MCF 10A (cell line): ENCODE data around the gene STIL. TPM values are rescaled to one million over a fixed set of nuclear protein-coding genes. Genes with fewer than 3 reads are reported as not detected.

Experiments
- BruUV-seq: library from RNA; stranded (reverse); fragments of 400-500 nt; replicated peaks from 2 replicates; lab custom pipeline; 2021; lab: Mats Ljungman, UMichigan
- CTCF ChIA-PET: fragments of 300-600 bp; sonication (Branson Sonifier 250); formaldehyde crosslinking; extraction: SDS; loops from one replicate; lab custom pipeline; 2021; ENCODE audit warnings: antibody characterized with exemption, inconsistent platforms; lab: Yijun Ruan, JAX
- POLR2A ChIA-PET: fragments of 300-600, 350-650 bp; sonication (Branson Sonifier 250); formaldehyde crosslinking; extraction: SDS; loops from one replicate; lab custom pipeline; 2020; ENCODE audit warnings: antibody characterized with exemption, inconsistent platforms; lab: Yijun Ruan, JAX
- DNase-seq: peaks from one replicate; pipeline ENCODE4 v3.0.0-alpha.2; 2018; ENCODE audit not compliant: unreplicated experiment
- H3K27ac Mint-ChIP-seq: one replicate; pipeline ENCODE4 v1.8.0; 2022; ENCODE audit warnings: mild to moderate bottlenecking, low read depth, mixed read lengths; ENCODE audit not compliant: unreplicated experiment
- H3K27me3 Mint-ChIP-seq: one replicate; pipeline ENCODE4 v1.8.0; 2022; ENCODE audit warnings: mixed read lengths; ENCODE audit not compliant: insufficient read depth, unreplicated experiment
- H3K36me3 Mint-ChIP-seq: one replicate; pipeline ENCODE4 v1.8.0; 2022; ENCODE audit warnings: mild to moderate bottlenecking, moderate library complexity, mixed read lengths; ENCODE audit not compliant: insufficient read depth, unreplicated experiment
- H3K4me1 Mint-ChIP-seq: one replicate; pipeline ENCODE4 v1.8.0; 2022; ENCODE audit warnings: mixed read lengths; ENCODE audit not compliant: insufficient read depth, unreplicated experiment
- H3K4me3 Mint-ChIP-seq: one replicate; pipeline ENCODE4 v1.8.0; 2022; ENCODE audit warnings: mild to moderate bottlenecking, moderate library complexity, mixed read lengths; ENCODE audit not compliant: unreplicated experiment
- H3K9me3 Mint-ChIP-seq: one replicate; pipeline ENCODE4 v1.8.0; 2022; ENCODE audit warnings: mixed read lengths; ENCODE audit not compliant: unreplicated experiment
- intact Hi-C: fragments of 100-400 bp; cut with micrococcal nuclease; formaldehyde crosslinking; loops from 2 replicates; pipeline ENCODE4 v1.14.1; 2022
- total RNA-seq: library from RNA; stranded (reverse); gene quantifications from 2 replicates; pipeline ENCODE4 v1.2.3, GENCODE V29; 2022
- TF ChIP-seq, protein P1 (sequence below): fragments of 200-600 bp; IDR thresholded peaks from one replicate; pipeline ENCODE4 v1.8.0; 2022; ENCODE audit warnings: antibody characterized with exemption, mild to moderate bottlenecking; ENCODE audit not compliant: unreplicated experiment

The STIL gene
- total RNA-seq, 1 experiment from 2014 or later, result 12.6 TPM

DNA sequence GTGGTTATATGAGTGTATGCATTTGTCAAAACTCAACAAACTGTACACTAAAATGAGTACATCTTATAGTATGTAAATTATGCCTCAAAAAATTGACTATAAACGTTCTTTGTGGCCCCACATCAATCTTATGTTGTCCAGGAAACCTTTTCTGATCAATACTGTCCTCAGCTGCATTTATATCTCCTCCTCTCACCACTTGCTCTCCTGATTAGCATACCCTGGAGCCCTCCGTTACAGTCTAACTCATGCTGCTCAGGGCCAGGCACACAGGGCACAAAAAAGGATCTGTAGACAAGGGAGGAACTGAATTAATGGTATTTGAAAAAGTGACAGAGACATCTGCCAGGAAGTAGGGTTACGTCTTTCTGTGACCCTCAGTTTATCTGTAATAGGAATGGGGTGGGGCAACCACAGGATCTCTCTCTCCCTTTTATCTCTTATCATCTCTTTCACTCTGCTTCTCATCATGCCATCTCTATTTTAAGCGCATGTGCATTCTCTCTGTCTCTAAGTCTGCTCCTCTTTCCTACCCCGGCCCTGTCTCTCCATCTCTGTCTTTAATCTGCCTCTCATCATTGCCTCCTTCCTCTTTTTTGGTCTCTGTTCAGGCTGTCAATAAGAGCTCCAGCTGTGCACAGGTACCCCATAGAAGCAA is 74.9 kb downstream of the STIL start:
- Mint-ChIP-seq H3K36me3 (no peaks in the 10 kb centered on the region), H3K4me3 (no peak overlapping the region), H3K27me3 (no peaks in the 10 kb centered on the region), H3K9me3 (no peaks in the 10 kb centered on the region), H3K27ac (no peak overlapping the region), H3K4me1 (peaks cover 6% of the 10 kb centered on the region)
- intact Hi-C loops, result no loop called here
- TF ChIP-seq, protein P1, sequence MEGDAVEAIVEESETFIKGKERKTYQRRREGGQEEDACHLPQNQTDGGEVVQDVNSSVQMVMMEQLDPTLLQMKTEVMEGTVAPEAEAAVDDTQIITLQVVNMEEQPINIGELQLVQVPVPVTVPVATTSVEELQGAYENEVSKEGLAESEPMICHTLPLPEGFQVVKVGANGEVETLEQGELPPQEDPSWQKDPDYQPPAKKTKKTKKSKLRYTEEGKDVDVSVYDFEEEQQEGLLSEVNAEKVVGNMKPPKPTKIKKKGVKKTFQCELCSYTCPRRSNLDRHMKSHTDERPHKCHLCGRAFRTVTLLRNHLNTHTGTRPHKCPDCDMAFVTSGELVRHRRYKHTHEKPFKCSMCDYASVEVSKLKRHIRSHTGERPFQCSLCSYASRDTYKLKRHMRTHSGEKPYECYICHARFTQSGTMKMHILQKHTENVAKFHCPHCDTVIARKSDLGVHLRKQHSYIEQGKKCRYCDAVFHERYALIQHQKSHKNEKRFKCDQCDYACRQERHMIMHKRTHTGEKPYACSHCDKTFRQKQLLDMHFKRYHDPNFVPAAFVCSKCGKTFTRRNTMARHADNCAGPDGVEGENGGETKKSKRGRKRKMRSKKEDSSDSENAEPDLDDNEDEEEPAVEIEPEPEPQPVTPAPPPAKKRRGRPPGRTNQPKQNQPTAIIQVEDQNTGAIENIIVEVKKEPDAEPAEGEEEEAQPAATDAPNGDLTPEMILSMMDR, result no peak
- no peak for DNase-seq
- POLR2A ChIA-PET, result no interaction called here
- BruUV-seq, result no TSS peak
- CTCF ChIA-PET, result interaction anchor here (1.1 to 1.6 kb wide), 4 partner anchors 24 to 60 kb away, joined by 3 to 10 read pairs (median 4); no protein-coding TSS in a partner anchor

GRCh38 chr1:47235806-47236205 is 78.1 kb downstream of the STIL start:
- Mint-ChIP-seq H3K4me1 (peaks cover 6% of the 10 kb centered on the region), H3K27me3 (peaks cover 29% of the 10 kb centered on the region)

GRCh38 chr1:47235241-47235681 is 78.7 kb downstream of the STIL start:
- peaks cover 6% of the 10 kb centered on the region for H3K4me1 Mint-ChIP-seq
- no peaks in the 10 kb centered on the region for H3K9me3 Mint-ChIP-seq

More at GRCh38 chr1:47235806-47236205, 78.1 kb downstream of the STIL start:
- ChIA-PET CTCF (interaction anchor here (0.6 to 1.5 kb wide), 3 partner anchors 15 to 1059 kb away, joined by 3 to 5 read pairs (median 3); no protein-coding TSS in a partner anchor), POLR2A (no interaction called here)
- H3K27ac Mint-ChIP-seq, result no peak overlapping the region
- DNase-seq, result no peak
- no peaks in the 10 kb centered on the region for H3K36me3 Mint-ChIP-seq
- H3K4me3 Mint-ChIP-seq, result no peak overlapping the region
- intact Hi-C loops, result no loop called here
- no TSS peak for BruUV-seq
- TF ChIP-seq, protein P1, result no peak
- no peaks in the 10 kb centered on the region for H3K9me3 Mint-ChIP-seq

DNA sequence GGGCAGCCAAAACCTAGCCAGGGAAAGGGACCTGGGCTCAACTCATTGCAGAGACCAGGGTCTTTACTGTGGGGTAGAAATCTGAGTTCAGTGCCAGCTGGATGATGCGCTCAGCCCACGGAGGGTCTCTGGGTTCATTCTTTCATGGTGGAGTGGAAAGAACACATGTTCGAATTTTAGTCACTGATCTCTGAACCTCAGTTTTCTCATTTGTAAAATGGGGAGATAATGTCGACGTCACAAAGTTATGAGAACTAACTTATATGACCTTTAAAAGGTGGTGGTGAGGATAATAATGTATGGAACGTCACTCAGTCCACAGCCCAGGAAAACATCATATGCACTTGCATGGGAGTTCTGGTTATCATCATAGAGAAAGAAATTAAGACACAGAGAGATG is 80.8 kb downstream of the STIL start:
- Mint-ChIP-seq H3K9me3 (no peaks in the 10 kb centered on the region), H3K36me3 (no peaks in the 10 kb centered on the region), H3K27ac (no peak overlapping the region), H3K4me1 (peaks cover 6% of the 10 kb centered on the region), H3K4me3 (no peak overlapping the region), H3K27me3 (peaks cover 44% of the 10 kb centered on the region)
- intact Hi-C loops, result no loop called here
- CTCF ChIA-PET, result interaction anchor here (0.7 kb wide), 1 partner anchor 28 kb away, joined by 3 read pairs; no protein-coding TSS in a partner anchor
- no peak for DNase-seq
- TF ChIP-seq, protein P1, result no peak
- no TSS peak for BruUV-seq
- POLR2A ChIA-PET, result interaction anchor here (1.1 kb wide), 1 partner anchor 33 kb away, joined by 3 read pairs; no protein-coding TSS in a partner anchor

More at GRCh38 chr1:47235241-47235681, 78.7 kb downstream of the STIL start:
- H3K27me3 Mint-ChIP-seq, result peaks cover 35% of the 10 kb centered on the region
- no peak overlapping the region for H3K4me3 Mint-ChIP-seq
- no peaks in the 10 kb centered on the region for H3K36me3 Mint-ChIP-seq
- no peak overlapping the region for H3K27ac Mint-ChIP-seq
- CTCF ChIA-PET, result interaction anchor here (1.0 to 1.5 kb wide), 3 partner anchors 17 to 42 kb away, joined by 3 to 5 read pairs (median 4); no protein-coding TSS in a partner anchor
- BruUV-seq, result no TSS peak
- intact Hi-C loops, result no loop called here
- POLR2A ChIA-PET, result no interaction called here
- DNase-seq, result no peak
- TF ChIP-seq, protein P1, result no peak
